Lower leg skin (tissue), 4 donors: ENCODE results near the gene ECE1. TPM values are rescaled to one million over a fixed set of nuclear protein-coding genes. Genes with fewer than 3 reads are reported as not detected.

Experiments
- DNase-seq, 2 donors: peaks; one replicate each; pipeline ENCODE4 v3.0.0-alpha.2; 2019; ENCODE audit warnings: low spot score in 2 of 2
- H3K4me3 ChIP-seq: fragments of 200-600 bp; sonication (generic); 2 replicates; pipeline ENCODE4 v1.5.1; 2017; ENCODE audit warnings: mild to moderate bottlenecking, low read depth; ENCODE audit not compliant: poor library complexity, severe bottlenecking
- POLR2A ChIP-seq, 2 donors: fragments of 450-650 bp; IDR thresholded peaks; one replicate each; pipeline ENCODE4 v1.6.1; 2016 to 2017; ENCODE audit warnings: antibody characterized with exemption in 2 of 2, mild to moderate bottlenecking in 1 of 2, moderate library complexity in 1 of 2
- WGBS, 2 donors: methylation state at CpG; one replicate each; pipeline ENCODE4 v1.1.5; 2018; 5-methylcytosine and 5-hydroxymethylcytosine counted together
- intact Hi-C: fragments of 100-400 bp; cut with DNase I; formaldehyde crosslinking; loops from one replicate; pipeline ENCODE4 v1.15.0; 2023; ENCODE audit warnings: low total_unique reads
- total RNA-seq, 4 donors: library from RNA; depleted of rRNA; stranded (reverse); fragments of >200 nt; gene quantifications; one replicate each; pipeline ENCODE4 v1.1.0, GENCODE V29; 2016
- TF ChIP-seq, protein P1 (sequence below), 3 donors: fragments of 450-650 bp; IDR thresholded peaks; one replicate each; pipeline ENCODE4 v1.5.1; 2016; ENCODE audit warnings: antibody characterized with exemption in 3 of 3, mild to moderate bottlenecking in 3 of 3, moderate library complexity in 2 of 3

Gene ECE1
- total RNA-seq, 4 donors from 2014 or later, result 37.1 to 68.9 (median 48.3) TPM

DNA sequence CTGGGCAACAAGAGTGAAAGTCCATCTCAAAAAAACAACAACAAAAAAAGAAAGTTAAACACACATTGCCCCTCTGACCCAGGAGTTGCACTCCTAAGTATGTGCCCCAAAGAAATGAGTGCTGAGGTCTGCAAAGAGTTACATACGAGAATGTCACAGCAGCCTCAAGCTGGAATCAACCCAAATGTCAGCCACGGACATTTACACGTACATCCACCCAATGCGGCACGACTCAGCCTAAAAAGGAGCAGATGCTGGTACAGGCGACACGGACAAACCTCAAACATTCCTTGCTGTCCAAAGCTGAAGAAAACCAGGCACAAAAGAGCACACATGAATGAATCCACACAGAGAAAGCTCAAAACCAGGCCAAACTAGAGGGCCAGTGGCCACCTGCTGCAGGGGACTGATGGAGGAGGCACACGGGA lies 46.8 kb upstream of the ECE1 start:
- WGBS, 2 donors, result 52 to 60% methylated on average over 8 of the region's 8 CpGs
- H3K4me3 ChIP-seq, result no peak overlapping the region
- TF ChIP-seq POLR2A (IDR thresholded peaks at IDR 0.05), result no peak
- TF ChIP-seq, protein P1, sequence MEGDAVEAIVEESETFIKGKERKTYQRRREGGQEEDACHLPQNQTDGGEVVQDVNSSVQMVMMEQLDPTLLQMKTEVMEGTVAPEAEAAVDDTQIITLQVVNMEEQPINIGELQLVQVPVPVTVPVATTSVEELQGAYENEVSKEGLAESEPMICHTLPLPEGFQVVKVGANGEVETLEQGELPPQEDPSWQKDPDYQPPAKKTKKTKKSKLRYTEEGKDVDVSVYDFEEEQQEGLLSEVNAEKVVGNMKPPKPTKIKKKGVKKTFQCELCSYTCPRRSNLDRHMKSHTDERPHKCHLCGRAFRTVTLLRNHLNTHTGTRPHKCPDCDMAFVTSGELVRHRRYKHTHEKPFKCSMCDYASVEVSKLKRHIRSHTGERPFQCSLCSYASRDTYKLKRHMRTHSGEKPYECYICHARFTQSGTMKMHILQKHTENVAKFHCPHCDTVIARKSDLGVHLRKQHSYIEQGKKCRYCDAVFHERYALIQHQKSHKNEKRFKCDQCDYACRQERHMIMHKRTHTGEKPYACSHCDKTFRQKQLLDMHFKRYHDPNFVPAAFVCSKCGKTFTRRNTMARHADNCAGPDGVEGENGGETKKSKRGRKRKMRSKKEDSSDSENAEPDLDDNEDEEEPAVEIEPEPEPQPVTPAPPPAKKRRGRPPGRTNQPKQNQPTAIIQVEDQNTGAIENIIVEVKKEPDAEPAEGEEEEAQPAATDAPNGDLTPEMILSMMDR (IDR thresholded peaks at IDR 0.05), result no peak
- intact Hi-C loops, result no loop called here
- peak in 1 of 2 donors; percentile 80 for DNase-seq

DNA sequence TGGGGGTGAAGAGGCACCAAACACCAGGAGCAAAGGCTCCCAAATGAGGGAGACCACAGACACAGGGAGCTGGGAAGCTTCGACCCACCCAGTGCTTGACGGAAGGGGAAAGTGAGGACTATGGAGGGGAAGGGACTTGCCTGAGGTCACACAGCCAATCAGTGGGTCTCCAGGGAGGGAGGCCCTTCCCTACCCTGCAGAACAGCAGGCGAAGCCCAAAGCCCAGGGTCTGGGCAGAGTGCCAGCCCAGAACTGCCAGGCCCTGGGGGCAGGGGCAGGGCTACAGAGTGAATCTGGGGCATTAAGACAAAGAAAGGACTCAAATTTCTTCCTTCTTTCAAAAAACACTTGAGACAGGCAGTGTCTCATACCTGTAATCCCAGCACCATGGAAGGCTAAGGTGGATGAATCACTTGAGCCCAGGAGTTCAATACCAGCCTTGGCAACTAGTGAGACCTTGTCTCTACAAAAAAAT lies 45.5 kb upstream of the ECE1 start:
- TF ChIP-seq POLR2A (IDR thresholded peaks at IDR 0.05), result no peak
- TF ChIP-seq, protein P1 (IDR thresholded peaks at IDR 0.05), result no peak
- DNase-seq, result peak in 1 of 2 donors; percentile 84
- 46 to 53% methylated on average over 3 of the region's 3 CpGs for WGBS, 2 donors
- intact Hi-C loops, result no loop called here
- H3K4me3 ChIP-seq, result no peak overlapping the region

DNA sequence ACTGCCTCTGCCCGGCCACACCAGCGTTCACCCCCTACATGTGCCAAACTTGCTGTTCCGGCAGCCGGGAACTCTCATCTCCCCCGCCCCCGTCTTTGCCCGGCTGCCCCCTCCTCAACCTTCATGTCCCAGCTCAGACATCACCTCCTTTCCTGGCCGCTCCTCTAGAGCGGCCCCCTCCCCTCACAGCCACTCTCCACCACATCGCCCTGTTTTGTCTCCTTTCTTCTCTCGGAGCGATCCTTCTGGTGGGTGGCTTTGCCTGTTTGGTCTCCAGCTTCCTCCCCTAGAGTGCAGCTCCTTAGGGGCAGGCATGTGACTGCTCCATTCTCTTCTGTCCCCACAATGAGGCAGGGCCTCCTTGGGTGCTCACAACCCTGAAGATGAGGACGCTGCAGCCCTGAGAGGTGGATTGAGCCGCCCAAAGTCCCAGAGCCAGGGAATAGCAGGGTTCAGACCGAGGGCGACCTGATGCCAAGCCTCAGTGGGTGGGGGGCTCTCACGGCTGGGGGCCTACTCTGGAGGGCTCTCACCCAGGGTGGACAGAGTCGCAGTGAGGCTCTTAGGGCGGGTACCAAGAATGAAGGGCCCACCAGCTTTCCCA lies 44.9 kb upstream of the ECE1 start:
- 39 to 41% methylated on average over 18 to 19 of the region's 19 CpGs for WGBS, 2 donors
- intact Hi-C loops, result no loop called here
- no peak overlapping the region for H3K4me3 ChIP-seq
- peak in 1 of 2 donors; percentile 82 for DNase-seq
- TF ChIP-seq, protein P1 (IDR thresholded peaks at IDR 0.05), result no peak
- no peak for TF ChIP-seq POLR2A (IDR thresholded peaks at IDR 0.05)

DNA sequence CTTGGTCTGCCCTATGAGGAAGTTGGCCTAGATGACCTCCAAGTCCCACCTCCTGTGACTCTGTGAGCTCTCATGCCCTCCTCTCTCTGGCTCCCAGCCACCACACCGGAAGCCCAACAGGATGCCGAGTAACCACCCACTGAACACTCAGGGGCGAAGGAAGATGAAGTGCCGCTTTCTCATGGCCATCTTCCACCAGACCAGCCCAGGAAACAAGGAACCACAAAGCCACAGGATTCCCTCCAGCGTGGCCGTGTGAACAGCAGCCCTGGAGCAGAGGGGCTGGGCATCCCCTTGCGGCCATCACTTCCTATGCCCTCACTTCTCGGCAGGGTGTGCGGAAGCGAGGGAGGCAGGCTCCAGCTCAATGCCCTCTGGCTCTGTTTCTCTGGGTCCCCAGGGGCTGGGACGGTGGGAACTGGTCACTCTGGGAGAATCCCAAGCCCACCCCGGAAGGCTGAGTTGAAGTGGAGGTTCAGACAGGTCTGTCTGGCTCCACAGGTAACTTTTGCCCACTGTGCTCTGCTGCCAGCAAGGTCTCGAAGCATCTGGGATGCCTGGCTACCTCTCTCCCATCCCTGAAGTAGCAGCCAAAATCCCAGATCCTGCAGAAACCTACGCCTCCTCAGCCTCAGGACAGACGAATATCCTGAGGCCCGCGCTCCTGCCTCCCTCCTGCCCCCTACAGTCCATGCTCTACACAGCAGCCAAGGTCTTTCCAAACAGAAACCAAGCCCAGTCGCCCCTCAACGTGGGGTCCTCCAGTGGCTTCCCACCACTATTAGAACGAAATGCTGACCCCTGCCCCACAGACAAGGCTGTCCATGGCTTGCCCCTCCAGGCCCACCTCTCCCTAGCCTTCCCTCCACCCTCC lies 44.2 kb upstream of the ECE1 start:
- TF ChIP-seq, protein P1 (IDR thresholded peaks at IDR 0.05), result peak in 1 of 3 donors; percentile 36
- no peak for TF ChIP-seq POLR2A (IDR thresholded peaks at IDR 0.05)
- WGBS, 2 donors, result 11 to 12% methylated on average over 19 to 20 of the region's 20 CpGs
- no peak overlapping the region for H3K4me3 ChIP-seq
- intact Hi-C loops, result no loop called here
- peak; percentile 77 to 95 for DNase-seq

DNA sequence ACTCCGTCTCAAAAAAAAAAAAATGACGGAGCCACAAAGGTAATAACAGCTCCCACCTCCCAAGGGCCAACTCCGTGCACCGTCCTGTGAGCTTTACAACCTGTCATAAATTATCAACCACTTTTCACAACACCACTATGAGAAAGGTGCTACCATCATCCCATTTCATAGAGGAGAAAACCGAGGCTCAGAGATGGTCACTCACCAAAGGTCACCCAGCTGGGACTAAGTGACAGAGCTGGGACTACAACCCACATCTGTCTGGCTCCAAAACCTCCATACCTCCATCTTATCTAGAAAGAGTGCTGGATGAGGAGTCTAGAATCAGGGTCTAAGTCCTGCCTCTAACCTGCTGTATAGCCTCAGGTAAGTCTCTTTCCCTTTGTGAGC lies 43.6 kb upstream of the ECE1 start:
- DNase-seq, result no peak
- no peak for TF ChIP-seq POLR2A (IDR thresholded peaks at IDR 0.05)
- TF ChIP-seq, protein P1 (IDR thresholded peaks at IDR 0.05), result no peak
- no peak overlapping the region for H3K4me3 ChIP-seq
- intact Hi-C loops, result no loop called here
- 94 to 97% methylated on average over 5 of the region's 5 CpGs for WGBS, 2 donors
